ENCODE measurements around the gene IRF1.
"Not testable (repeated sequence)": the region's sequence is repeated elsewhere in the genome, so short reads cannot be mapped to it uniquely, and the experiment has no call there.

IRF1 gene

GRCh38 chr5:132490484-132491367 lies at the start of gene IRF1:
TSS of gene IRF1 (minus strand) at chr5:132490773. CDS start at chr5:132489478, 1,295 bp downstream.
- peak; percentile 97 for DNase-seq (ENCODE audit: low read depth, low spot score)

- no peak for DNase-seq (ENCODE audit: low read depth, low spot score)
Observed at GRCh38 chr5:132540149-132540548, 49.6 kb upstream of the IRF1 start.

DNA sequence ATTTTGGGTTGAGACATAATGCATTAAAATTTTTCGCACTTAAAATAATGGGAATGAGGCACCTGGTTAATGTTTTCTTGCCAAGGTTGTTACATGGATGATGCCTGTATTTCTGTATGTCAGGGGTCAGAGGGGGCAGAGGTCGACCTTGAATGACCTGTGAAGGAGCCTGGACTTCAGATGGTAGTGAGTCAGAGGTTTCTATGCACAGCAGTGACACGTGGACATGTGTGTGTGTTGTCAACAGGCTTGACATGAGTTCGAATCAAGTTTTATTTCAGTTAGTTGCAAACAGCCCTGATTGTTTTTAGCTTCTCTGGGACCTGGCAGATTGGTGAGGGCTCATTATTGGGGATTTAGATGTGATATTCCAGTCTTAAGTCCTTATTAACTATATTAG lies 49.1 kb upstream of the IRF1 start:
- no peak for DNase-seq (ENCODE audit: low read depth, low spot score)

DNA sequence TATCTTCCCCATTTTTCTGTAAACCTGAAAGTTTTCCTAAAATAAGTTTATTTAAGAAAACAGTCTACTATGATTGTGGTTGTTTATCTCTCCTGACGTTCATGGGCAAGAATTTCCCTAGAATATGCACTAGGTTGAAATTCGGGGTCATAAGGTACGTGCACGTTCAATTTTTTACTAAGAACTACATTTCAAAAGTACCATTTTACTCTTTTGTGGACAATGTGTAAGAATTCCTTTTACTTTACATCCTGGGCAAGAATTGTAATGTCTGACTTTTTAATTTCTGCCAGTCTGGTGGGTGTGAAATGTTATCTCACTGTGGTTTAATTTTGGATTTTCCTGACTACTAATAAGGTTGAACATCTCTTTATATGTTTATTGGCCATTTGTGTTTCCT lies 40.4 kb upstream of the IRF1 start:
- DNase-seq (ENCODE audit: low read depth, low spot score) = no peak

DNA sequence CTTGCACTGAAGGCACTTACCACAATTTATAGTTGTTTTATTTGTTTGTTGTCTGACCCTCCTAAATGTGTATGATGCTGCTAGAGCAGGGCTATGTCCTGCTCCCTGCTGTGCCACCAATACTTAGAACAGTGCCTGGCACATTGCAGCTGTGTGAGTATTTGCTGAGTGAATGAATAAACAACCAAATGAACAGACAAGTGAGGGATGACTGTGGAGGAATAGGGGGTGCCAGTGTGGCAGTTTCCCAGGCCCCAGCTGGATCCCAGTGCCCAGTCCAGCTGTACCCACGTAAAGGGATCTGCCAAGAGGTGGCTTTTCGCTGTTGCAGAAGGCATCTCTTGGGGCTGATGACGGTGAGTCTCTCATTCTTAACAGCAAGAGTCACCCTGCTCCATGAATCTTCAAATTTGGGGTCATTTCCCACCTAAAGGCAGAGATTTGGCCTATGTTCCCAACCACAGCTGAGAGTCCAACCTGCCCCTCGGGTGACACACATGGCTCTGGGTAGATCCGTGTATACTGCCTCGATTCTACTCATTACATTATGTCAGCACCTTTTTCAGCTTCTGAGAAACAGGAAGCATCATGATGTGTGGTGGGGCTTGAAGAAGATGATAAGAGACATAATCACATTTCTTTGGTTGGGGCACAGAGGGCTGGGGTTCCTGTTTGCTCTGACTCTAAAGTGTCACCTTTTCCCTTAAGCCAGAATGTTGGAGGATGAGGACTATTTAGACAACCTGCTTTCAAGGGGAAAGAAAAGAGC lies 38.5 kb upstream of the IRF1 start:
- no peak for DNase-seq (ENCODE audit: low read depth, low spot score)

- no peak for DNase-seq (ENCODE audit: low read depth, low spot score)
Observed at GRCh38 chr5:132528021-132528420, 37.4 kb upstream of the IRF1 start.

GRCh38 chr5:132526974-132527564 lies 36.5 kb upstream of the IRF1 start:
- DNase-seq (ENCODE audit: low read depth, low spot score) = no peak

- peak; percentile 88 for DNase-seq (ENCODE audit: low read depth, low spot score)
Observed at GRCh38 chr5:132526290-132526973, 35.9 kb upstream of the IRF1 start.

DNA sequence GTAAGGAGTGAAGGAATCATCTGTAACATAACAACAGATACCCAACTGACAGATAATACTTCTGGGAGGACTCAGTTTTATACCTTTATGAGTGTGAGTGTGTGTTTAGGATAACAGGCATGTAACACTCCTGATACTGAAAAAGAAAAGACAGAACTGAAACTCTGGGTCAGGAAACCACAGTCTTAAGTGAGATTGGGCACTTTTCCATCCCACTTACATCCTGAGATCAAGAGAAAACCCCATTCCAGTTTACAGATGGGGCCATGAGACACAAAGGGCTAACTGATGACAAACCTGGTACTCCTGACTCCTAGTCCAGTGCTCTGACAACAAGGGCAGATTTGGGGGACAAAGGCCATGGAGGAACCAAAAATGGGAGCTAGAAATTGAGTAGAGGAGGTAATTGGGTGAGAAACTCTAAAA lies 34.7 kb upstream of the IRF1 start:
- DNase-seq (ENCODE audit: low read depth, low spot score) = no peak

- DNase-seq (ENCODE audit: low read depth, low spot score) = not testable (repeated sequence)
Observed at GRCh38 chr5:132524877-132525276, 34.3 kb upstream of the IRF1 start.

DNA sequence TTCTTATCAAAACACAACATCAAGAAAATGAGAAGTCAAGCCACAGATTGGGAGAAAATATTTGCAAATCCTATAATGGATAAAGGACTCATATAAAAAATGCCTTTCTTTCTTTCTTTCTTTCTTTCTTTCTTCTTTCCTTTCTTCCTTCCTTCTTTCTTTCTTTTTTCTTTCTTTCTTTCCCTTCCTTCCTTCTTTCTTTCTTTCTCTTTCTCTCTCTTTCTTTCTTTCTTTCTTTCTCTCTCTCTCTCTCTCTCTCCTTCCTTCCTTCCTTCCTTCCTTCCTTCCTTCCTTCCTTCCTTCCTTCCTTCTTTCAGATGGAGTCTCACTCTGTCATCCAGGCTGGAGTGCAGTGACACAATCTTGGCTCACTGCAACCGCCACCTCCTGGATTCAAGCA lies 31.5 kb upstream of the IRF1 start:
- not testable (repeated sequence) for DNase-seq (ENCODE audit: low read depth, low spot score)

- not testable (repeated sequence) for DNase-seq (ENCODE audit: low read depth, low spot score)
Observed at GRCh38 chr5:132513618-132514336, 23.2 kb upstream of the IRF1 start.

DNA sequence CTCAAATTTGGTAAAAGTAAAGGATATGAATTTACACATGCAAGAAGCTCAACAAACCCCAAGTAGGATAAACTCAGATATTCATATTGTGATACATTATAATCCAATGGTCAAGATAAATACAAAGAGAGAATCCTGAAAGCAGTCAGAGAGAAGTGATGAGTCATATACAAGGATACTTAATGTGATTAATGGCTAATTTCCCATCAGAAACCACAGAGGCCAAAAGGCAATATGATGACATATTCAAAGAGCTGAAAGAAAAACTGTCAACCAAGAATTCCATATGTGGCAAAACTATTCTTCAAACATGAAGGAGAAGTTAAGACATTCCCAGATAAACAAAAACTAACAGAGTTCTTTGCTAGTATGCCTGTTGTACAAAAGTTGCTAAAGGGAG lies 19.5 kb upstream of the IRF1 start:
- DNase-seq (ENCODE audit: low read depth, low spot score) = no peak

- no peak for DNase-seq (ENCODE audit: low read depth, low spot score)
Observed at GRCh38 chr5:132506094-132506692, 15.6 kb upstream of the IRF1 start.

DNA sequence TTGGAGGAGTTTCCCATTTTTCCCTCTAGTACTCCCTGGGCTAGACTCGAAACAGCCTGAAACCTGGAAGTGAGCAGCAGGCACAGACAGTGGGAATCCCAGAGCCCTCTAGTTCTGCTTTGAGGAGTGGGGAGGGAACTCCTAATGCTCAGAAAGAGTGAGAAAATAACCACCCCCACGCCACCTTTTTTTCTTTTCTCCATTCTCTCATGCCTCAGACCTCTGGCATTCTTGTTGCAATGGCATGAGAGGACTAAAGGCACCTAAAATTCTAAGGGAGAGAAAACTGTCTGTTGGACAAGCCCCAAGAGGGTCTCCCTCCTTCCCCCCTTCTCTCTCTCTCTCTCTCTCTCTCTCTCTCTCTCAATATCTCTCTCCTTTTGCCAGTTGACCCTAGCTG lies 15.1 kb upstream of the IRF1 start:
- no peak for DNase-seq (ENCODE audit: low read depth, low spot score)

GRCh38 chr5:132504746-132505145 lies 14.2 kb upstream of the IRF1 start:
- no peak for DNase-seq (ENCODE audit: low read depth, low spot score)

DNA sequence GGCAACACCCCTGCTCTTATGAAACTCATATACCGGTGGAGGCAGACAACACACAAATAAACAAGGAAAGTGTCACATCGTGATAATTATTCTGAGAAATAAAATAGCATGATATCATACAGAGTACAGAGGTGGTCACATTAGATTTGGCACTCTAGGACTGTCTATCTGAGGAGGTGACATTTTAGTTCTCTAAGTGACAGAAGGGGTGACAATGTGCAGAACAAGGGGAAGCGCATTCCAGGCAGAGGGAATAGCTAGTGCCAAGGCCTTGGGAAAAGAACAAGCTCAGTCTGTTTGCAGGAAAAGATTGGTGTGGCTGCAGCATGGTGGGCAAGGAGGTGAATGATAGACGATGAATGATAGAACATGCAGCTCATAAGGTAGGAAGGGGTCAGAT lies 12.7 kb upstream of the IRF1 start:
- DNase-seq (ENCODE audit: low read depth, low spot score) = no peak

DNA sequence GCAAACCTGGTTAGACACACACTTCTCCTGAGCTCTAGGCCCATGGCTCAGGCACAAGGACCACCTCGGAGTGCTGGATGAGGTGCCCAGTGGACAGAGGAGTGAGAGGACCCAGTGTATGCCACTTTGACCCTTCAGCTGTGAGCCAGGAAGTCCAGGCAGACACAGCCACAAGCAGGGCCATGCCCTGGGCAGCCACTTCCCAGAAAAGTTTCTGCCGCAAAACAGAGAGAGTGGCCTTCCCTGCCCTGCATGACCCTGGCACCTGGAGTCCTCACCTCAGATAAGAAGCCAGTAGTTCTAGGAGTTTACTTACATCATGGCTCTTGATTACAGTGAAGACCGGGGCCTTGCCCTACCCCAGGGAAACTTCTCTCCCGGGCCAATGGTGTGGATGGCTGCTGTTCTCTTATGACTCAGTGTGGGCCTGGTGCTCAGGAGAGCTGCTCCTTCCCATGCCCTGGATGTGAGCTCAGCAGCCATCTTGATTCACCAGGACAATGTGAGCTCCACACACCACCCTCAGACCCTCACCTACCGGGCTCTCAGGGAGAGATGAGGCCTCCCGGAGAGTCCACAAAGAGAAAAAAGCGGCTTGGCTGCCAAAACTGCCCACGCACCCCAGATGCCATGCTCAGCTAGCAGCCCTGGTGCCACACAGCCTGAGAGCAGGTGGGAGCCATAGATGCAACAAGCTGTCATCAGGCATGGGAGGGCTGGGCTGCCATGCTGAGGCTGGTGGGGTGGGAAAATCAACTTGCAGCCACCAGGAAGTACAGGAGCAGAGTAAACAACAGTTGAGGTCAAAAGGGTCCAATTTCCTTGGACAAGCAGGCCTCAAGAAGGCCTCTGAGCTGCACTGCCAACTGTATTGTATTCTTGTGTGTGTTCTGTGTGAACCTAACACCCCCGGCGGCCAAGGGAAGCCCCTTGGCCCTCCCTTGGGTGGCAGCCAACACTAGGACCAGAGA lies 11.7 kb upstream of the IRF1 start:
- DNase-seq (ENCODE audit: low read depth, low spot score) = no peak

GRCh38 chr5:132501629-132501956 lies 11.0 kb upstream of the IRF1 start:
- DNase-seq (ENCODE audit: low read depth, low spot score) = no peak
